ENCODE results near the gene PLEKHG4B.

- TF ChIP-seq CTCF (conservative IDR thresholded peaks at IDR 0.05) (no peak), ZFX (IDR thresholded peaks at IDR 0.05) (no peak)
Observed at GRCh38 chr5:152077-152476, 60.1 kb downstream of the PLEKHG4B start.
